ENCODE data around the gene ESYT3. TPM values are rescaled to one million over a fixed set of nuclear protein-coding genes. Genes with fewer than 3 reads are reported as not detected.

ESYT3 gene
- total RNA-seq, 1 donor from 2014 or later: not detected

DNA sequence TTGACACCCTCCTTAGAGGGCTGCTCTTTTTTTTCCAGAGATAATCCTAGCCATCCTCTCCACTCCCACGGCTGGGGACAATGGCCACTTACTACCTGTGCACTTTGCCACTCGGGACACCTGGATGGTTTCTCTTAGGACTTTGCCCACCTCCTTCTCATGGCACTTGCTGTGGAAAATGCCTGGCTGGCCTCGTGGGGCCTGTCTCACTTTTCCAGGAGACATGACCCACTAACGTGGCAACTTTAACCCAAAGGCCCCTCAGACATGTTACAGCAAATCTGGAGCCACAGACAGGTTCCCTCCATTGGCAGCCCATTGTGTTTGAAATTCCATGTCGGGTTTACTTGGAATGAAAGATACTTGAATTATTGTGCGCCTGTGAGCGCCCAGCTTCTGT lies 29.4 kb upstream of the ESYT3 start:
- Histone ChIP-seq H3K27me3 (no peaks in the 10 kb centered on the region), H3K4me1 (no peaks in the 10 kb centered on the region), H3K27ac (no peak overlapping the region), H3K4me3 (no peak overlapping the region), H3K9me3 (peaks cover 0 to 2% of the 10 kb centered on the region in 2 donors), H3K36me3 (peaks cover 36 to 47% of the 10 kb centered on the region in 2 donors)
- DNase-seq (ENCODE audit: low spot score in 2 of 2): no peak
- TF ChIP-seq, protein P1, sequence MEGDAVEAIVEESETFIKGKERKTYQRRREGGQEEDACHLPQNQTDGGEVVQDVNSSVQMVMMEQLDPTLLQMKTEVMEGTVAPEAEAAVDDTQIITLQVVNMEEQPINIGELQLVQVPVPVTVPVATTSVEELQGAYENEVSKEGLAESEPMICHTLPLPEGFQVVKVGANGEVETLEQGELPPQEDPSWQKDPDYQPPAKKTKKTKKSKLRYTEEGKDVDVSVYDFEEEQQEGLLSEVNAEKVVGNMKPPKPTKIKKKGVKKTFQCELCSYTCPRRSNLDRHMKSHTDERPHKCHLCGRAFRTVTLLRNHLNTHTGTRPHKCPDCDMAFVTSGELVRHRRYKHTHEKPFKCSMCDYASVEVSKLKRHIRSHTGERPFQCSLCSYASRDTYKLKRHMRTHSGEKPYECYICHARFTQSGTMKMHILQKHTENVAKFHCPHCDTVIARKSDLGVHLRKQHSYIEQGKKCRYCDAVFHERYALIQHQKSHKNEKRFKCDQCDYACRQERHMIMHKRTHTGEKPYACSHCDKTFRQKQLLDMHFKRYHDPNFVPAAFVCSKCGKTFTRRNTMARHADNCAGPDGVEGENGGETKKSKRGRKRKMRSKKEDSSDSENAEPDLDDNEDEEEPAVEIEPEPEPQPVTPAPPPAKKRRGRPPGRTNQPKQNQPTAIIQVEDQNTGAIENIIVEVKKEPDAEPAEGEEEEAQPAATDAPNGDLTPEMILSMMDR (IDR thresholded peaks at IDR 0.05): no peak
- intact Hi-C loops (cut with DNase I): no loop called here

DNA sequence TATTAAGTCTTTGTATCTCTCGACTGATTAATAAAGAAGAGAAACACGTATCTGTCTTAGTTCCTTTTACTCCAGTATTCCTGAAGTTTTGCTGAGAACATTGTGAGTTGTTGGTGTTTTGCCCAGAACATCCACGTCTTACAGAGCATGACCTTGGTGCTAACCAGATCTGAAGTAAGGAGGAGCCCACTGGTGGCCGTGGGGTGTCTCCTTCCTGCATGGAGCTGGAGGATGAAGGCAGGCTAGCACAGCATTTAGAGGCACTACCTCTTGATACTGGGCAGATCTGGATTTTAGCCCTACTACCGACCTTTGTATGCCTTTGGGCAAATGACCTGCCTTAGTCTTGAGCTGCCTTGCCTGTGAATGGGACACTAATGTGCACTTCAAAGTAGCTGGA lies 28.9 kb upstream of the ESYT3 start:
- Histone ChIP-seq H3K27me3 (no peaks in the 10 kb centered on the region), H3K4me3 (no peak overlapping the region), H3K36me3 (peaks cover 32 to 43% of the 10 kb centered on the region in 2 donors), H3K4me1 (no peaks in the 10 kb centered on the region), H3K27ac (no peak overlapping the region), H3K9me3 (peaks cover 0 to 2% of the 10 kb centered on the region in 2 donors)
- no peak for DNase-seq (ENCODE audit: low spot score in 2 of 2)
- TF ChIP-seq, protein P1 (IDR thresholded peaks at IDR 0.05): no peak
- intact Hi-C loops (cut with DNase I): no loop called here

GRCh38 chr3:138406606-138407005 lies 27.8 kb upstream of the ESYT3 start:
- Histone ChIP-seq H3K36me3 (peaks cover 21 to 31% of the 10 kb centered on the region in 2 donors), H3K27me3 (no peaks in the 10 kb centered on the region), H3K4me3 (no peak overlapping the region), H3K9me3 (peaks cover 0 to 2% of the 10 kb centered on the region in 2 donors), H3K27ac (no peak overlapping the region), H3K4me1 (no peaks in the 10 kb centered on the region)
- TF ChIP-seq, protein P1 (IDR thresholded peaks at IDR 0.05): no peak
- intact Hi-C loops (cut with DNase I): no loop called here
- DNase-seq (ENCODE audit: low spot score in 2 of 2): no peak

GRCh38 chr3:138407236-138407907 lies 27.0 kb upstream of the ESYT3 start:
- intact Hi-C loops (cut with DNase I): no loop called here
- Histone ChIP-seq H3K27ac (no peak overlapping the region), H3K27me3 (no peaks in the 10 kb centered on the region), H3K36me3 (peaks cover 21 to 24% of the 10 kb centered on the region in 2 donors), H3K9me3 (peaks cover 0 to 2% of the 10 kb centered on the region in 2 donors), H3K4me1 (no peaks in the 10 kb centered on the region), H3K4me3 (no peak overlapping the region)
- TF ChIP-seq, protein P1 (IDR thresholded peaks at IDR 0.05): no peak
- peak in 1 of 2 donors; percentile 4 for DNase-seq (ENCODE audit: low spot score in 2 of 2)

DNA sequence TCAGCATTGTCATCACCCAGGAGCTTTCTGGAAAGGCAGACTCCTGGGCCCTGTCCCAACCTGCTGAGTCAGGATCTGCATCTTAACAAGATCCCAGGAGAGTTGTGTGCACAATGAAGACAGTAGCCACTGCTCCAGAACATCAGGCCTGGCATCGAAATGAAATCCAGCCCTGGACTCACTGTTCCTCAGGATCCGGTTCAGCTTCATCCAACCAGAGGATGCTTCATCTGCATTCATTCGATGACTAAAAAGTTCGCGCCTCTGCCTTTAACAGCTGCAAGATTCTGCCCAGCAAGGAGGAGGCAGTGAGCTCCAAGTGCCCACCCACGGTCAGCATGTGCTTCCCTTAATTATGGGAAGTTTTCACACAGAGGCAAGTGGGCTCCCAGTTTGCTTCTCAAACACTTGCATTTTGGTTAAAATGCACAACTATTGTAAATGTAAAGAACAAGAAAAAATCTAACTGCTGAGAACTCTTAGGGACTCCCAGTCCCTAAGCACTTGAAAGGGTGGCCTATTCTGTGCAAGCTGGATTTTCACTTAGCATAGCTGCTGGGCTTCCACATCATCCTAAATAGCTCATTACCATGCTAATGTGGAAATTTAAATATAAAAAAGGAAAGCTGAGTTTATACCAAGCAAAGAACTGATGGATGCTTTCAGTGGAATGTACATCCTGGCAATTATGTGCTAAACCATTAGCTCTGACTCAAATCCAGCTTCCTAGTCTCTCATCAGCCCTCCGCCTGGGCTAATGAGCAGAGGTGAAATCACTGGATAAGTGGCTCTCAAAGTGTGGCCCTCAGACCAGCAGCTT lies 25.5 kb upstream of the ESYT3 start:
- Histone ChIP-seq H3K4me1 (no peaks in the 10 kb centered on the region), H3K9me3 (peaks cover 0 to 2% of the 10 kb centered on the region in 2 donors), H3K27me3 (no peaks in the 10 kb centered on the region), H3K4me3 (no peak overlapping the region), H3K36me3 (peaks cover 8% of the 10 kb centered on the region in 2 donors), H3K27ac (no peak overlapping the region)
- peak in 1 of 2 donors; percentile 27 for DNase-seq (ENCODE audit: low spot score in 2 of 2)
- TF ChIP-seq, protein P1 (IDR thresholded peaks at IDR 0.05): no peak
- intact Hi-C loops (cut with DNase I): no loop called here
